IPS-20b (cell line): Measurements from ENCODE around the gene GAMT.

Experiments
- H3K27ac ChIP-seq: one replicate; pipeline ENCODE4 v1.5.1; 2013; ENCODE audit warnings: low read length
- H3K27me3 ChIP-seq: 2 replicates; pipeline ENCODE4 v1.6.1; 2013; ENCODE audit warnings: mild to moderate bottlenecking, low read length, inconsistent platforms; ENCODE audit not compliant: insufficient read depth
- H3K36me3 ChIP-seq: 2 replicates; pipeline ENCODE4 v1.6.1; 2013; ENCODE audit warnings: low read depth, mild to moderate bottlenecking, inconsistent platforms, low read length, moderate library complexity; ENCODE audit not compliant: insufficient read depth
- H3K4me1 ChIP-seq: 2 replicates; pipeline ENCODE4 v1.6.1; 2013; ENCODE audit warnings: mild to moderate bottlenecking, control low read depth, inconsistent platforms, low read length, moderate library complexity; ENCODE audit not compliant: insufficient read depth
- H3K4me3 ChIP-seq: 2 replicates; pipeline ENCODE4 v1.5.1; 2013; ENCODE audit warnings: mild to moderate bottlenecking, low read length, inconsistent platforms
- H3K9ac ChIP-seq: 2 replicates; pipeline ENCODE4 v1.6.1; 2013; ENCODE audit warnings: low read depth, mild to moderate bottlenecking, inconsistent platforms, low read length, moderate library complexity
- H3K9me3 ChIP-seq: 2 replicates; pipeline ENCODE4 v1.6.1; 2013; ENCODE audit warnings: mild to moderate bottlenecking, low read depth, low read length, inconsistent platforms; ENCODE audit not compliant: insufficient read depth

Gene GAMT

DNA sequence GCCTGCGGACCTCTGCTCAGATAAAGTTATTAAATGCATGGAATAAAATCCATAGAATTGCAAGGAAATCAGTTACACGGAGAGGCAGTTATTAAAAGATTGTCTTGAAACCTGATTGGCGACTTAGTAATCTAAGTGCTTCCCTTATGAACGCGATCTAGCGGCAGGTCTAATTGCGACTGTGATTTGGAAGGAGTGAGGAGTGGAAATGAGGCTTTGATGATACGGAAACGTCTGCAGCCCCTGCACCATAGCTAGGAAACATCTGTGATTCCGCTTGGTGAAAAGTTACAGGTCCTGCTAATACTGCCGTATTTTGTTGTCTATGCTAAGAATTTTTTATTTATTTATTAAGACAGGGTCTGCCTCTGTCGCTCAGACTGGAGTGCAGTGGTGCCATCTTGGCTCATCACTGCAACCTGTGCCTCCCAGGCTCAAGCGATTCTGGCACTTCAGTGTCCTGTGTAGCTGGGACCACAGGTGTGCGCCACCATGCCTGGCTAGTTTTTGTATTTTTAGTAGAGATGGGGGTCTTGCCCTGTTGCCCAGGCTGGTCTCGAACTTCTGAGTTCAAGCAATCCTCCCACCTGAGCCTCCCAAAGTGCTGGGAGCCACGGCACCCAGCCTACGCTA, 16.7 kb downstream of the GAMT start:
- Histone ChIP-seq H3K36me3 (peaks cover 10% of the 10 kb centered on the region), H3K27me3 (no peaks in the 10 kb centered on the region), H3K9me3 (no peaks in the 10 kb centered on the region), H3K27ac (no peak overlapping the region), H3K9ac (peak overlapping the region; percentile 86), H3K4me1 (peaks cover 2% of the 10 kb centered on the region; the same call in 1 of the 2 replicates), H3K4me3 (peak overlapping the region; percentile 92)

DNA sequence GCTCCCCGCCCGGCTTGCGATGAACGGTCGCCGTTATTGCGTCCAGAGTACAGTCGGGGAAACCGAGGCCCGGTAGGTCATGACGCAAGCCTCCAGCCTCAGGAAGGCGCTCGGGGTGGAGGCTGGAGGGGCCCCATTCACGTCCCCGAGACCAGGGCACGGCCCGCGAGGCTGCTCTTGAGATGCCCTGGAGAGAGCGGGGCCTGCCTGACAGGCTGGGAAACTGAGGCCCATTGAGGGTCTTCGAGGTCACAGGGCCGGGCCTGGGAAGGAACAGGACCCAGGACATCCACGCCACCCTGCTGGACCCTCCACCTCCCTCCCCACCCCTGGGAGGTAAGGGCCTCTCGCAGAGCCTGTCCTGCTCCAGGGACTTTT, 17.3 kb downstream of the GAMT start:
- Histone ChIP-seq H3K4me3 (peak overlapping the region; percentile 92), H3K36me3 (peaks cover 6% of the 10 kb centered on the region), H3K9ac (peak overlapping the region; percentile 86), H3K27ac (no peak overlapping the region), H3K27me3 (no peaks in the 10 kb centered on the region), H3K9me3 (no peaks in the 10 kb centered on the region), H3K4me1 (peaks cover 2% of the 10 kb centered on the region; the same call in 1 of the 2 replicates)

DNA sequence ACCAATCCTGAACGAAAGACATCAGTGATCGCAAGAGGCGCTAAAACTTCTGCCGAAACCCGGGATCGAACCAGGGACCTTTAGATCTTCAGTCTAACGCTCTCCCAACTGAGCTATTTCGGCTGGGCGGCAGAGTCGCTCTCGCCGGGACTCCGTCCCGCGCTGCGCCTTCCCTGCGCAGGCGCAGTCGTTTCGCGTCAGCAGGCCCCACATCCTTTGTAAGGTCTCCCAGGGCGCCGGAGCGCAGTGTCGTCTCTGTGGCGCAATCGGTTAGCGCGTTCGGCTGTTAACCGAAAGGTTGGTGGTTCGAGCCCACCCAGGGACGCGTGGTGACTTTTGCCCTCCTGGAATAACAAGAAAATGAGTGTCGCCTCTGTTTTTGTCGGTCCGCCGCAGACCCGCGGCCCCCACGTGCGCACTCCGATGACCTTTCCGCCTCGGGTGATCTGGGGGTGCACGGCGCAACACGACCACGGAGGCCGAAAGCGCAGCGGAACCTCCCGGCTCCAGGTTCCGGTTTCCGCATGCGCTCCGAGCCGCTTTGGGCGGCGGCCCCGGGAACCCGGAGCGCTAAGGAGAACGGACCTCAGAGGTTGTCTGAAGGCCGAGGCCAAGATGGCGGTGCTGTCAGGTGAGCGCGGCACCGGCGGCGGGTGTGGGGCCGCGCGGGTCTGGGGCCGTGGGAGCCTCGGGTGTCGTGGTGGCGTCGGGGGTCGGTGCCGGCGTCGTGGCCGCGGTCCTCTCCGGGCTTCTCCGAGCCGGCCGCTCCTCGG, 17.8 kb downstream of the GAMT start, which contains the start of gene NDUFS7:
Gene NDUFS7, plus strand, starts transcription at position 596 of the 773 bp plus-strand sequence. Its CDS starts 20 bp downstream, at position 616.
- Histone ChIP-seq H3K36me3 (peaks cover under 1% of the 10 kb centered on the region; the same call in 1 of the 2 replicates), H3K9me3 (no peaks in the 10 kb centered on the region), H3K4me3 (peak within 1 kb of the TSS; percentile 92), H3K27me3 (no peaks in the 10 kb centered on the region), H3K27ac (peak within 1 kb of the TSS; percentile 49), H3K9ac (peak within 1 kb of the TSS; percentile 86), H3K4me1 (peaks cover 2% of the 10 kb centered on the region; the same call in 1 of the 2 replicates)

DNA sequence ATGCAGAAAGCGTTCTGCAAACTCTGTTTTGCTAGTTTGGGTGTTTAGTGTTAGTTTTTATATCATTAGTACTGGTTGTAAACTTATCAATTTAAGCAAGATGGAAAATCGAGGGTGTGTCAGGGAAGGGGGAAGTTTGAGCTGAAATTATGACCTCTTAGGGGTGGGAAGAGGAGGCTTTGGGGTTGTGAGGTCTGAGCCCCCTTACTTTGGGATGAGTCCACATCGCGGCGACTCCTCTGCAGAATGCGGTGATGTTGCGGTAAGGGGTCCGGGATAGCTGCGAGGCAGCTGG, 18.4 kb downstream of the GAMT start:
- peaks cover 2% of the 10 kb centered on the region; the same call in 1 of the 2 replicates for H3K4me1 ChIP-seq
- H3K9me3 ChIP-seq: no peaks in the 10 kb centered on the region
- no peaks in the 10 kb centered on the region for H3K36me3 ChIP-seq
- no peaks in the 10 kb centered on the region for H3K27me3 ChIP-seq
- H3K9ac ChIP-seq: no peak overlapping the region
- peak overlapping the region; percentile 18; the same call in 1 of the 2 replicates for H3K4me3 ChIP-seq
- no peak overlapping the region for H3K27ac ChIP-seq

DNA sequence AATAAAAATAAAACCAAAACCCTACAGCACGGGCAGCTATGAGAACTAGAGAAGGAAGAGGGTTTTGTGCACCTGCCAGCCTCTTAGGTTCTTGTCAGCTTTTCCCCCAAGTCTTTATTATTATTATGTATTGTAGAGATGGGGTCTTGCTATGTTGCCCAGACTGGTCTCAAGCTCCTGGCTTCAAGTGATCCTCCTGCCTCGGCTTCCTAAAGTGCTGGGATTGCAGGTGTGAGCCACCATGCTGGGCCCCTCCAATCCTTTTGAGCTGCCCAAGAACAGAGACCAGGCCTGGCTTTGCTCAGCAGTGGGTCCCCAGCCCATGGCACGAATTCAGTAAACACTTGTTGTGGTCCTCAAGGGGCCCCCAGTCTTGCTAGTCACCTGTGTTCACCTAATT, 19.1 kb downstream of the GAMT start:
- no peak overlapping the region for H3K9ac ChIP-seq
- no peaks in the 10 kb centered on the region for H3K9me3 ChIP-seq
- no peak overlapping the region for H3K27ac ChIP-seq

DNA sequence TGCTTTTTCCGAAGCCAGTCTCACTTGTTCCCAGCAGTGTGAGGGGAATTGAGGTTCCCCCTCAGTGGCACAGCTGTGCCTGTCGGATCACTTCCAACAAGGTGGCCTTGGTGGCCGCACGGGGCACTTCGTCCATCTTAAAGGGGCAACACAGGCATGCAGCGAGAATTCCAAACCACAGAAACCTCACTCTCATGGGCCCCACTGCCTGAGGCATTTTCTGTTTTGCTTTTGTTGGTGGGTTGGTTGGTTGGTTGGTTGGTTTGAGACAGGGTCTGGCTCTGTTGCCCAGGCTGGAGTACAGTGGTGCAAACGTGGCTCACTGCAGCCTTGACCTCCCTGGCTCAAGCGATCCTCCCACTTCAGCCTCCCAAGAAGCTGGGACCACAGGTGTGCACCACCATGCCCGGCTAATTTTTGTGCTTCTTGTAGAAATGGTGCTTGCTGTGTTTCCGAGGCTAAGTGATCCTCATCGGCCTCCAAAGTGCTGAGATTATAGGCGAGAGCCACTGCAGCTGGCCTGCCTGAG, 21.3 kb downstream of the GAMT start:
- H3K27ac ChIP-seq: no peak overlapping the region
- H3K36me3 ChIP-seq: peaks cover 11% of the 10 kb centered on the region; the same call in 1 of the 2 replicates
- no peaks in the 10 kb centered on the region for H3K9me3 ChIP-seq
- peaks cover 2% of the 10 kb centered on the region; the same call in 1 of the 2 replicates for H3K4me1 ChIP-seq
- no peak overlapping the region for H3K4me3 ChIP-seq
- H3K27me3 ChIP-seq: no peaks in the 10 kb centered on the region
- no peak overlapping the region for H3K9ac ChIP-seq

More for the DNA sequence above, 19.1 kb downstream of the GAMT start:
- Histone ChIP-seq H3K4me1 (peaks cover 2% of the 10 kb centered on the region; the same call in 1 of the 2 replicates), H3K4me3 (no peak overlapping the region), H3K27me3 (no peaks in the 10 kb centered on the region), H3K36me3 (peaks cover 5% of the 10 kb centered on the region; the same call in 1 of the 2 replicates)

DNA sequence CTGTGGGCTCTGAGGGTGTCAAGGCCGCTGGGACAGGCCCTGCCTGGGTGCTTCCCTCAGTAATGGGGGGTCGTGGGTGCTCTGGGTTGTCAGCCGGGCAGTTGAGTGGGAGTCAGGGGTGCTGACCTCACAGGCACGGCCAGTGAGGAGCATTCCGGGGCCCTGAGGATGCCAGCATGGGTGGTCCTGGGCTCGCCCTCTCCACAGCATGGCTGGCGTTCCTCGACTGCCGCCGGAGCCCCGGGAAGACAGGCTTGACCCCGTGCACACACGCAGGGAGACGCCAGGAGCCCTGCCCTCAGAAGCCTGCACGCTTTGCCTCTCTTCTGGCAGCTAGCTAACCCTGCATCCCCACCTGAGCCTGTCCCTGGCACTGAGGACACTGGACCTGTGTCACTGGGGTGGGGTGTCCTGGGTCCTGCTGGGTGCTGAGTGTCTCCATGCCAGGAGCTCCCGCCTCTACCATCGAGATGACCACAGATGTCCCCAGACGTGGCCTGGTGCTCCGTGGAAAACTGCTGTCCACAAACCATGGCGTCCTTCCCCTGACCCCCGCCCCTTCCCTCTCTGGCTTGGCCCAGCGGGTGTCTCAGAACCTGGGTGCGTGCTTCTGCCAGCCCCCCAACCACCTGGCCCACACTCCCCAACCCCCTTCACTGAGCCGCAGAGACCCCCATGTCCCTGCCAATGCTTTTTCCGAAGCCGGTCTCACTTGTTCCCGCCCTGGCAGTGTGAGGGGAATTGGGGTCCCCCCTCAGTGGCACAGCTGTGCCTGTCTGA, 22.0 kb downstream of the GAMT start:
- Histone ChIP-seq H3K36me3 (peaks cover 15% of the 10 kb centered on the region), H3K9me3 (no peaks in the 10 kb centered on the region), H3K27me3 (no peaks in the 10 kb centered on the region), H3K9ac (no peak overlapping the region), H3K4me1 (peaks cover 2% of the 10 kb centered on the region; the same call in 1 of the 2 replicates), H3K4me3 (no peak overlapping the region), H3K27ac (no peak overlapping the region)

DNA sequence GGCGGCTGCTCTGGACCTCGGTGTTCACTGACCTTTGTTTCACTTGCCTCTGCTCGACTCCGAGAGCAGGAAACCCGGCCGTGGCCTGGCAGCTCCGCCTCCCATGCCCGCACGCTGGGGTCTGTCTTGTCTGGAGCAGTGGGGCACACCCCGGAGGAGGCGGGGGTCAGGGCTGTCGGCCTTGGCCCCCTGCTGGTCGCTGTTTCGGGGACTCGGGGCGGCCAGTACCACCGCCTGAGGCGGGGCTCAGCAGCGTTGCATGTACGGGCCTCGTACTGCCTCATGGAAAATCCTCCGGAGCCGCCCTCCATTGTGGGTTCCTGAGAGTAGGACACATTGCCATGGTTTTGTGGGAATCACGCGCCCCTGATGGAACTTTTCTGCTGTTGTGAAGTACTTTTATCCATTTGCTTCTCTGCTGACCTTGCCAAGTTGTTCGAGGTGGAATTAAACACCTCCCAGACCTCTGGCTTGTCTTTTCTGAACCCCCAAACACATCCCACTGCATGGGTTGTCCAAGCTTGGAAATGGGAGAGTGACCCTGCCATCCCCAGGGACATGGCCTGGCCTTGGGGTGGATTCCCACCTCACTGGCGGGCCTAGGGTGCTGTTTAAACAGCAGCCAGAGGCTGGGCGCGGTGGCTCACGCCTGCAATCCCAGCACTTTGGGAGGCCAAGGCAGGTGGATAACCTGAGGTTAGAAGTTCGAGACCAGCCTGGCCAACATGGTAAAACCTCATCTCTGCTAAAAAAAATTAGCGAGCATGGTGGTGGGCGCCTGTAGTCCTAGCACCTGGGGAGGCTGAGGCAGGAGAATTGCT, 23.2 kb downstream of the GAMT start:
- Histone ChIP-seq H3K4me3 (no peak overlapping the region), H3K9ac (no peak overlapping the region), H3K36me3 (peaks cover 25% of the 10 kb centered on the region), H3K27me3 (no peaks in the 10 kb centered on the region), H3K4me1 (peaks cover 2% of the 10 kb centered on the region; the same call in 1 of the 2 replicates), H3K27ac (no peak overlapping the region), H3K9me3 (no peaks in the 10 kb centered on the region)

DNA sequence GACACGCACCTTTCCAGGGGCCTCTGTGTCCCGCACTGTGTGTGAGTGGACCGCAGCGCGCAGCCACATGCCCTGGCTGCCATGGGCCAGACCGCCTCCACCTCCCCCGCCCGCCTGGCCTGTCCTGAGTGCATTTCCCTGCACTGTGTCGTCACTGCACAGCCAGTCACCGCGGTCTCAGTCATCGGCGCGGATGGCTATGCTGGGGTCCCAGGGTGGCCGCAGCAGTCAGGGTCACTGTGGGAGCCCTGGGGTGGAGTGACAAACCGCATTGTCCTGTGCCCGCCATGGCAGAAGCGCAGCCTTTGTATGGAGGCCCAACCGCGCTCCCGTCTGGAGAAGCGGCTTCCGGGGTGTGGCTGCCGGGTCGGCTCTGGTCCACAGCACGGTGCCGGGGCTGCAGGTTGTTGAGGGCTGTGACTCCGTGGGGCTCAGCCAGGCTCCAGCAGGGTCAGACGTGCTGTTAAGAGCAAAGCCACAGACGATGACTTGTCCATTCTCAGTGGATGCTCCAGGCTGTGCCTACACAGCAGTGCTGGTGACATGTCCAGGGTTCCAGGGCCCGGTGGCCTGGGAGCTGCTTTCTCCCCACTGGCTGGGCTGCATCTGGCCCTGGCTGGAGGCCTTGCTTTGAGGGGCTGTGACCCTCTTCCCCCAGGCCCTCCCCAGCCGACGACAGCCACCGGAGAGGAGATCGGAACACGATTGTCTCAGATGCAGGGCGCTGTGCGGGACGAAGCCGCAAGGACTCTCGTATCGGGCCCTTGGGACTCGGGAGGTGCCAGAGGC, 24.0 kb downstream of the GAMT start:
- Histone ChIP-seq H3K4me1 (peaks cover 2% of the 10 kb centered on the region; the same call in 1 of the 2 replicates), H3K36me3 (peaks cover 33% of the 10 kb centered on the region), H3K27ac (no peak overlapping the region), H3K9ac (no peak overlapping the region), H3K9me3 (no peaks in the 10 kb centered on the region), H3K27me3 (no peaks in the 10 kb centered on the region), H3K4me3 (no peak overlapping the region)

DNA sequence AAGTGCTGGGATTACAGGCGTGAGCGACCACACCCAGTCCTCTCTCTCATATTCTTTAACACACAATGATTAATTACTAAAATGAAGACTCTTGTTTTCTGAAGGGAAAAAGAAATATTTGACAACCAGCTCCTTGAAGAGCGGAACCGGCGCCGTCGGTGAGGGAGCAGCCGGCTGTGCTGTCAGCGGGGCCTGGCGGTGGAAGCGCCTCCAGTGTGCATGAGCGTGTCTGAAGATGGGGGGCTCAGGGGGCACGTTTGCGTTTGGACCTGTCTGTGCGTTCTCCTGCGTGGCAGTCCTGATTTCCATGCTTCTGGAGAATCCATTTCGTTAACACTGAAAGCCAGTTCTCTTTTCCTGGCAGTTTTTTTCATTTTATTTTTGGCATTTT, 24.9 kb downstream of the GAMT start:
- H3K4me1 ChIP-seq: peaks cover under 1% of the 10 kb centered on the region; the same call in 1 of the 2 replicates
- no peak overlapping the region for H3K9ac ChIP-seq
- no peak overlapping the region for H3K4me3 ChIP-seq
- H3K27me3 ChIP-seq: no peaks in the 10 kb centered on the region
- H3K27ac ChIP-seq: no peak overlapping the region
- no peaks in the 10 kb centered on the region for H3K9me3 ChIP-seq
- H3K36me3 ChIP-seq: peaks cover 39% of the 10 kb centered on the region
